Endometrial microvascular endothelial cells (primary cell): ENCODE data around the gene ZNF638. TPM values are rescaled to one million over a fixed set of nuclear protein-coding genes. Genes with fewer than 3 reads are reported as not detected.
"Not testable (repeated sequence)": the region's sequence is repeated elsewhere in the genome, so short reads cannot be mapped to it uniquely, and the experiment has no call there.

Source experiments
- in situ Hi-C: cut with HindIII; loops from 2 replicates; pipeline ENCODE4 v1.10.0; 2017; ENCODE audit warnings: low sequenced_read_pairs, low pct_unique_long_range_greater_than_20kb; ENCODE audit errors: inconsistent ontology term
- total RNA-seq: library from RNA; depleted of rRNA; stranded (reverse); fragments of >200 nt; gene quantifications from one replicate; pipeline ENCODE4 v1.2.3, GENCODE V29; 2015; ENCODE audit errors: inconsistent ontology term

Gene ZNF638
- total RNA-seq, 1 donor from 2014 or later, result 88.4 TPM

GRCh38 chr2:71379086-71379485, 47.5 kb downstream of the ZNF638 start:
- in situ Hi-C loops, result no loop called here

DNA sequence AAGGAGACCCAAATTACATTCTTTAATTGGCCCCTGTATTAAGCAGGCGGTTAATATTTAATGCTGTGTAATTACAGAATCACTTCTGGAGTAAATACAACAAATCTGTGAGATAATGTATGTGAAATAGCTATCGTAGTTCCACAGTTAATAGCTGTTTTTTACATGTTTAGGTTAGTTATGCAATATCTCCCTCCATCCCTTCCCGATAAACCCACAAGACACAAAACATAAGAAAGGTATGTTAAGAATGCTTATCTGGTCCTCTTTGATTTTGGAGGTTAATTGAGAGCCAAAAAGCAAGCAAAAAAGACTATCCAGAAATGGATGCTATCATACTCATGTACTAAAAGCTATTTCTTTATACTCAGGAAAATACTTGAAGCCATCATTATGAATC, 49.1 kb downstream of the ZNF638 start:
- in situ Hi-C loops, result no loop called here

DNA sequence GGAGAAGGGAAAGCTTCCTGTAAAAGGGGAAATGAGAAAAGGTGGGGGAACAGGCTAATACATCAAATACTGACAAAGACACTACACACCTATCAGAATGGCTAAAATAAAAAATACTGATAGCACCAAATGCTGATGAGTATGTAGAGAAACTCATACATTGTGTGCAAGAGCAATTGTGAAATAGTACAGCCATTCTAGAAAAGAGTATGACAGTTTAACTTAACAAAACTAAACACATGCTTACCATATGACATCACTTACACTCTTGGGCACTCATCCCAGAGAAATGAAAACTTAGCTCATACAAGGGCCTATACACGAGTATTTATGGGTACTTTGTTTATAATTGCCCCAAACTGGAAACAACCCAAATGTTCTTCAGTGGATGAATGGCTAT, 53.4 kb downstream of the ZNF638 start:
- in situ Hi-C loops, result no loop called here

GRCh38 chr2:71388214-71388613, 56.6 kb downstream of the ZNF638 start:
- in situ Hi-C loops, result no loop called here

- in situ Hi-C loops, result no loop called here
Measured at GRCh38 chr2:71389384-71390072, 57.9 kb downstream of the ZNF638 start.

- in situ Hi-C loops, result no loop called here
Measured at GRCh38 chr2:71393216-71393615, 61.6 kb downstream of the ZNF638 start.

- in situ Hi-C loops, result no loop called here
Measured at GRCh38 chr2:71395471-71395870, 63.9 kb downstream of the ZNF638 start.

DNA sequence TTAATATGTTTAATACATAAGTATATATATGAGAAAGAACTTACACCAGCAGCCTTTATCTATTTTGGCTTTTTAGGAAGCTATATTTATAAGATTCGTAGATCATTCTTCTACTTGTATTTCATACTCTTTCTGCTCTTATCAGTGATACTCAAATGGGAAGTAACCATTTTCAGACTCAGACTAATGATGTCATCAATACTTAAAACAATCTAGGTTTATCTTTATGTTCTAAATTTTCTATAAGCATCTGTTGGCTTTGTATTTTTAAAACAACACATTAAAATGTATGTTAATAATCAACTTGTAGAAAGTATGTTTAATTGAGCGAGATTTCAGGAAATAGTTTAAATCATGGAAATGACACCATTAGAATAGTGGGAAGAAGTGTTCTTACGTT, 70.8 kb downstream of the ZNF638 start:
- in situ Hi-C loops, result no loop called here

- in situ Hi-C loops, result no loop called here
Measured at GRCh38 chr2:71409611-71410010, 78.0 kb downstream of the ZNF638 start.

GRCh38 chr2:71410696-71411095, 79.1 kb downstream of the ZNF638 start:
- in situ Hi-C loops, result no loop called here

- in situ Hi-C loops, result not testable (repeated sequence)
Measured at GRCh38 chr2:71416866-71417265, 85.3 kb downstream of the ZNF638 start.

- in situ Hi-C loops, result no loop called here
Measured at GRCh38 chr2:71417300-71418202, 86.0 kb downstream of the ZNF638 start.

GRCh38 chr2:71419145-71419544, 87.6 kb downstream of the ZNF638 start:
- in situ Hi-C loops, result no loop called here

GRCh38 chr2:71419976-71420375, 88.4 kb downstream of the ZNF638 start:
- in situ Hi-C loops, result no loop called here

- in situ Hi-C loops, result no loop called here
Measured at GRCh38 chr2:71422786-71423185, 91.2 kb downstream of the ZNF638 start.

DNA sequence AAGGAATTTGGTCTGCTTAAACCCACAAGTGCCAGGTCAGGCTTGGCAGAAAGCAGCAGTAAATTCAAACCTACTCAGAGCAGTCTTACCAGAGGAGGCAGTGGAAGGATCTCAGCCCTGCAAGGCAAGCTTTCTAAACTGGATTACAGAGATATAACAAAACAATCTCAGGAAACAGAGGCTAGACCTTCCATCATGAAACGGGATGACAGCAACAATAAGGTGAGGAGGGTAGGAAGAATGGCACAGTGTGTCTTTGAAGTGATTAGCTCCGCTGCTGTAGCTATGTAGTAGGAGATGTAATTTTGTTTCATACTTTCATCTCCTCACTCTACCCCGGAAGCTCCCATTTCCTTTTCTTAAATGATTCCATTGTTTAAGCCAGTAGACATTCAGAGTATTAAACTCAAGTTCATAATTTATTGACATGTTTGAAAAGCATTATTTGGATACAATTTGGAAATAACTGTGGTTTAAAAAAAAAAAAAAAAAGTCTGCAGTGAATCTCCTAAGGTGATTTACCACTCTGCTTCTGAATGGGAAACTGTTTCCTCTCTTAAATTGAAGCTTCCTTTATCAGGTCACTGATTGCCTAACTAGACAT, 92.3 kb downstream of the ZNF638 start:
- in situ Hi-C loops, result no loop called here

GRCh38 chr2:71426721-71427120, 95.1 kb downstream of the ZNF638 start:
- in situ Hi-C loops, result no loop called here

GRCh38 chr2:71428472-71429383, 97.1 kb downstream of the ZNF638 start:
- in situ Hi-C loops, result no loop called here

DNA sequence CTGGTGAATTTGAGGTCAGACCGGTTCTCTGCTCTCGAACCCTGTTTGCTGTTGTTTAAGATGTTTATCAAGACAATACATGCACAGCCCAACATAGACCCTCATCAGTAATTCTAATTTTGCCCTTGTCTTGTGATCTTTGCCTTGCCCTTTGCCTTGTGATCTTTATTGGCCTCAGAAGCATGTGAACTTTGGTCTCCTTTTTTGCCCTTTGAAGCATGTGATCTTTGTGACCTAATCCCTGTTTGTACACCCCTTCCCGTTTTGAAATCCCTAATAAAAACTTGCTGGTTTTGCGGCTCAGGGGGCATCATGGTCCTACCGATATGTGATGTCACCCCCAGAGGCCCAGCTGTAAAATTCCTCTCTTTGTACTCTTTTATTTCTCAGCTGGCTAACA, 113.6 kb downstream of the ZNF638 start:
- in situ Hi-C loops, result not testable (repeated sequence)
